ENCODE data around the gene OR6K6. TPM values are rescaled to one million over a fixed set of nuclear protein-coding genes. Genes with fewer than 3 reads are reported as not detected.

OR6K6 gene
- not detected in 5 replicates for total RNA-seq (2022; extraction: Qiagen RNA extraction)

DNA sequence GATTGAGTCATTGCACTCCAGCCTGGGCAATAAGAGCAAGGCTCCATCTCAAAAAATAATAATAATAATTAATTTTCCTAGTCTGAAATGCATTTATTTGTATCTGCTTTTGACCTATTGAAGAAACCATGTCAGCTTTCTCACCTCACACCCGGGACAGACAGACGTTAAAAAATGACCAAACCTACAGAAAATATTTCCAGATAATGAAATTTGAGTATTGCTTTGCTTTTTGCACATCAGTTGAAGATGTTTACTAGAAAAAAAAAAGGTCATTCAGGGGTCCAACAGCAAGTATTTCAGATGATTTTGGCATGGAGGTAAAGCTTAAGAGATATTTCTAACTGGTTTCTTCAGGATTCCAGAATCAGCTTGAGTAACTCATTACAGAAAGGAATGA lies at the start of gene OR6K6:
Gene OR6K6, plus strand, starts transcription at position 301 of the 400 bp plus-strand sequence. CDS start 168 bp downstream, outside the sequence.

DNA sequence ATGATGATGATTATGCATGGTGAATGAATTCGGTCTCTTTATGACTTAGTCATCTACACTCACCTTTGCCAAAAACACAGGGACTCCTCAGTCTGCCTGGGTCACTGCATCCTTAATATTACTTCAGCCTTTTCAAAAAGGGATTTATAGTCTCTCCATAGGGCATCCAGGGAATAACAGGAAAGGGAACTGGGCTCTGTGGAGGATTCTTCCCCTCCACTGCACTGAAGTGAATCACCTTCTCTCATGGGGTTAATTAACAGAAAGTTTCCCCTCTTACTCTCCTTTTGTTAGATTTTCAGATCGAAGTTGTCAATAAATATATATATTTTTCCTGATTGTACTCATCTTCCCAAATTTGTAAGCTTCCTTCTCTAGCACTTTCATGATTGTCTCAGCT lies 33.9 kb upstream of the OR6K6 start, which contains the start of gene OR6K3:
Gene OR6K3, minus strand, starts transcription at position 101 of the 400 bp plus-strand sequence. CDS start 2,605 bp downstream, outside the sequence.

GRCh38 chr1:158771950-158772866 lies 17.7 kb downstream of the OR6K6 start, which contains the start of gene OR6N1:
Gene OR6N1, minus strand, starts transcription at chr1:158772195. Its CDS starts 5,513 bp downstream, at chr1:158766682.

GRCh38 chr1:158781104-158781503 lies 26.6 kb downstream of the OR6K6 start, which contains the start of gene OR6N2:
Gene OR6N2, minus strand, starts transcription at chr1:158781204. Its CDS starts 3,569 bp downstream, at chr1:158777635.

Other genes with a start within 250 kb of the OR6K6 start
- gene OR6Y1, start 200.3 kb upstream of the OR6K6 start, total RNA-seq (2022; extraction: Qiagen RNA extraction) = not detected in 5 replicates
- not detected in 5 replicates for gene OR6P1, start 184.1 kb upstream of the OR6K6 start, total RNA-seq (2022; extraction: Qiagen RNA extraction)
- gene OR10X1, start 174.8 kb upstream of the OR6K6 start, total RNA-seq (2022; extraction: Qiagen RNA extraction) = not detected in 5 replicates
- not detected in 5 replicates for gene OR10Z1, start 149.5 kb upstream of the OR6K6 start, total RNA-seq (2022; extraction: Qiagen RNA extraction)
- gene SPTA1, start 68.0 kb upstream of the OR6K6 start, total RNA-seq (2022; extraction: Qiagen RNA extraction) = not detected in 5 replicates
- gene OR6K2, start 54.1 kb upstream of the OR6K6 start, total RNA-seq (2022; extraction: Qiagen RNA extraction) = not detected in 5 replicates
- gene OR6K3, start 34.0 kb upstream of the OR6K6 start, total RNA-seq (2022; extraction: Qiagen RNA extraction) = not detected in 5 replicates
- gene OR6N1, start 17.5 kb downstream of the OR6K6 start, total RNA-seq (2022; extraction: Qiagen RNA extraction) = not detected in 5 replicates
- gene OR6N2, start 26.5 kb downstream of the OR6K6 start, total RNA-seq (2022; extraction: Qiagen RNA extraction) = not detected in 5 replicates
- gene MNDA, start 76.6 kb downstream of the OR6K6 start, total RNA-seq (2022; extraction: Qiagen RNA extraction) = not detected in 5 replicates
- not detected in 5 replicates for gene PYHIN1, start 176.8 kb downstream of the OR6K6 start, total RNA-seq (2022; extraction: Qiagen RNA extraction)

All from A549 treated with AZD2906 at 1 μM for 4 hours (cell line).